ENCODE data around the gene PPP3CA.

The PPP3CA gene

DNA sequence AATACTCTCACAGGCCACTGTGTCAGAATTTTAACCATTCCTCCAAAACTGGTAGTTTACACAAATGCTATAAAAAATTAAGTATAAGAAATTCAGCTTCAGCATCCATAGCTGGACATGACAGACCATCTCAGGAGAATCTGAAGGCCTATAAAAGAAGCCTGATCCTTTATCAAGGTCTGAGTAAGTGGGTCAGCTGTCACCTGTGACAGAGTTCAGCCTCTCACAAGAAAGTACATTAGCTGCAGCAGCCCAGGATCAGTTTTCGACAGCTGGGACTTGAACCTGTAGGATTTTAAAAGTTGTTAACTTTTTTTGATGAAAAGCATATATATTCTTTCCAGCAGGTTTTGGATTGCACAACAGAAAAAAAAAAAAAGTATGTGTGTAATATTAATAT is 60.7 kb downstream of the PPP3CA start:
- DNase-seq: no peak

GRCh38 chr4:101285985-101286384 is 61.3 kb downstream of the PPP3CA start:
- DNase-seq: no peak

- no peak for DNase-seq
Observed at GRCh38 chr4:101284546-101284945, 62.8 kb downstream of the PPP3CA start.

DNA sequence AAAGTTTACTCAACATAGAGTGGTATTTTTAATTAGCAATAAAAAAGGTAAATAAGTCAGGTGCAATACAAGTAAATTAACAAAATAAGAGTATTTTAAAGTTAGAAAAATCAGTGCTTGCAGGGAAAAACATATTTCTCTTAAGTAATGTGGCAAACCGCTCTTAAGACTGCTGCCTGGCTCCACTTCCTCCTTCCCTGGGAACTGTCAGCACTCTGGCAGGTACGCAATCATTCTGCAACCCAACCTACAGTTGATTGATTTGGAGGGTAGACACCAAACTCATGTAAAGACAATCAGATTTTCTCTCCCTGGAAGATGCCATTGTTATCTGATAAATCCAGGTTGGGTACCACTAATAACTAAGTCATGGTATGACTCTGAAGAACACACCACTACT is 63.9 kb downstream of the PPP3CA start:
- DNase-seq: no peak

GRCh38 chr4:101282076-101282844 is 65.1 kb downstream of the PPP3CA start:
- DNase-seq: no peak

- DNase-seq: no peak
Observed at GRCh38 chr4:101280866-101281600, 66.3 kb downstream of the PPP3CA start.

DNA sequence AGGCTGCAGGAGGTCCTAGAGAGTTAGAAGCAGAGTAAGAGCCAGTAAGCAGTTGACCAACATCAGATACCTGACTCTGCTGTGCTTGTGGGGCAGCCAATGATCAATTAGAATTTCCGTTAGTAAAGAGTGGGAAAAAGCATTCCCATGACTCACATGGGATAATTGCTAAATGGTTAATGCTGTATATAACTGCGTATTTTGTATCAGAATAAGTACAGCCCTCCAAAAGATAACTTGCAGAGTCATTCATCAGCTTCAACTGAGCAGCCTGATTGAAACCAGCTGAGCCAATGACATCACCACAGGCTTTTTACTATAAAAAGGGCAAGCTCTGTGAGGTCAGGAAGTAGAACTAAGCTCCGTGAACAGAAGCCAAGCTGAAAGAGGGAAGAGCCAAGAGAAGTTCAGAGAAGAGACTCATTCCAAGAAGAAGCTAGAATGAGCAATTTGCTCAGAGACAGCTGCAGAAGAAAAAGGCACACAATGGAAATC is 67.9 kb downstream of the PPP3CA start:
- peak; percentile 22 for DNase-seq

DNA sequence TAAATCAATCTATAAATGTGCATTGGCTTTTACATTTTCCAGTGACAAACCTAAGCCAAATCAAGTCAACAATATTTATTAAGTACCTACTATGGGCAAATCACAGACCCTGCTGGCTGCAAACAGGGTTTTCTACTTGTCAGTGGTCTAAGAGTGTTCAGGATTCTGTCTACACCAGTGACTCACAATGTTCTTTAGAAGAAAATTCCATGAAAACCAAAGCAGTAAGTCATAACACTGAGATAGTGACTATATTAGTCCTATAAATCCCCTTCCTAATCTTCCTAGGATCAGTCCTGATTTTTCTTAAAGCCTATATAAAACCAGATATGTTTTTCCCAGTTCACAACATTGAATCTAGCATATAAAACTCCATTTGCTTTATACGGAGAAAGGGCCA is 69.7 kb downstream of the PPP3CA start:
- DNase-seq: no peak

DNA sequence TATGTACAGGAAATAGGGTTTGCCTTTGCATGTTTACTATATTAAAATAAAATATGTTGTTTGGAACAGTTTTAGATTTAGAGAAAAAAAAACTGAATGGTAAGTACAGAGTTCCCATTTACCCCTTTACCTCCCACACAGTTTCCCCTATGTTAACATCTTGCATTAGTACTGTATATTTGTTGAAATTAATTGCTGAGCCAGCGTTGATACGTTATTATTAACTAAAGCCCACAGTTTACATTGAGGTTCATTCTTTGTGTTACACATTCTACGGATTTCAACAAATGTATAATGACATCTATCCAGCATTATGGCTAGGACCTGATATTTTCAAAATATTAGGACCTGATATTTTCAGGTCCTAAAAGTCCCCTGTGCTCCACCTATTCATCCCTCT is 70.7 kb downstream of the PPP3CA start:
- DNase-seq: no peak

DNA sequence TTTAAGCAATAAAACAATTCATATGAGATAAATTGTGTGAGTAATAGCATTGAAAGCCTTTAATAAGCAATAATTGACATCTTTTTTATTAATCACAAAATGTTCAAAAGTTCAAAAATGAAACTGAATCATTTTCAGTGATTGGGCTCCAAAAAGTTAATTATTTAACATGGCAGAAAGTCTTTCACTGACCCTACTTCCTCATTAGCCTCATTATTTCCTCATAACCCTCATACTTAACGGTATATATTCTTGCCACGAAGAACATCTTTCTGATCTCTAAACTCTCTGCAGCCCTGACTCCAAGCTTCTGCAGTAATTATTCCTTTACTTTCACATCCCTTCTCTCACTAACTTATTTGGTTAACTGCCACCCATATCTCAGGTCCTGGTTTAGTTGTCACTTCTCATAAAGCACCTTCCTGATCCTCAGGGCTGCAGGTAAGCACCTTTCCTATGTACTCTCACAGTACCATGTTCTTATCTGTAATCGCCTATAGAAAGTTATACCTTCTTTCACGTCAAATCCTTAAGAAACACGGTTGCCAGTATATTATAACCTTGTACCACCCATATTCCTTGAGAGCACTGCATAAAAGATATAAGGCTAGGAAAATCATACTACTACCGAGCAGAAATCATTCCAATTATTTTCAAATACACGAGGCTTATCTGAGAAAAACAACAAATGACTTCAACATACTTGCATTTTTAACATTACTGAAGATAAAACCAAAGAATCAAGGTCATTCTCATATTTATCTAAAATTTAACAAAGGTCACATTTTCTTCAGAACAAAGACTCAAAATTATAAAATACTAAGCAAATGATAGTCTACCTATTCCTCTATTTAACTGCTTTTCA is 72.2 kb downstream of the PPP3CA start:
- DNase-seq: no peak

DNA sequence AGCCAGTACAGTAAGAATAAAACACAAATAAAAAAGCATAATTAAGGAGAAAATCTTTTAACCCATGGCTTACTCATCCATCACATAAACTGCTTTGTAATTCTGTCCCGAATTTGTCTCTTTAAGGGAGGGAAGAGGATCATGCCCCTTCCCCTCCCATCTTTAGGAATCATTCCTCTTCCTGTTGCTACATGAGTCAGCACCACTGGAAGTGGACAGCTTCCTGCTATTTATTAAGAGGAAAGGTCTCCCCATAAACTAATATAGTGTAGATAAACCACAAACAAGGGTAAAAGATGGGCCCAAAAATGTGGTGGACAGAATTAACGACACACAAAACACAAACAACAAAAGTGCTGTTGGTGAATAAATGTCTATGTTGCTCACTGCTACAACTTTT is 75.8 kb downstream of the PPP3CA start:
- no peak for DNase-seq

- no peak for DNase-seq
Observed at GRCh38 chr4:101269682-101270081, 77.6 kb downstream of the PPP3CA start.

DNA sequence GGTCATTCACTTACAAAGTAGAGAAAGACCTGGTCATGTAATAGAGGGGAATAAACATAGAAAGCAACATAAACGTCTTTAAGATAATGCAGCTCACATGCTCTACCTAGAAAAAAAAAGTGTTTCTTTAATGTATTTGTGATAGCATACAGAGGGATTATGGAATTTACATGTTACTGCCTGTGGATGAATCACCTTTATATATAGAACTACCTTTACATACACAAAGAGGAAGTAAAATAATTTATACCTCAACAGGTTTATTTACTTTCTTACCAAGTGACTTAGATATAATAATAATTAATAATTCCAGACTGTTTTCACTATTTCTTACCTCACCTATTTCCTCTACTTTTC is 81.5 kb downstream of the PPP3CA start:
- no peak for DNase-seq

DNA sequence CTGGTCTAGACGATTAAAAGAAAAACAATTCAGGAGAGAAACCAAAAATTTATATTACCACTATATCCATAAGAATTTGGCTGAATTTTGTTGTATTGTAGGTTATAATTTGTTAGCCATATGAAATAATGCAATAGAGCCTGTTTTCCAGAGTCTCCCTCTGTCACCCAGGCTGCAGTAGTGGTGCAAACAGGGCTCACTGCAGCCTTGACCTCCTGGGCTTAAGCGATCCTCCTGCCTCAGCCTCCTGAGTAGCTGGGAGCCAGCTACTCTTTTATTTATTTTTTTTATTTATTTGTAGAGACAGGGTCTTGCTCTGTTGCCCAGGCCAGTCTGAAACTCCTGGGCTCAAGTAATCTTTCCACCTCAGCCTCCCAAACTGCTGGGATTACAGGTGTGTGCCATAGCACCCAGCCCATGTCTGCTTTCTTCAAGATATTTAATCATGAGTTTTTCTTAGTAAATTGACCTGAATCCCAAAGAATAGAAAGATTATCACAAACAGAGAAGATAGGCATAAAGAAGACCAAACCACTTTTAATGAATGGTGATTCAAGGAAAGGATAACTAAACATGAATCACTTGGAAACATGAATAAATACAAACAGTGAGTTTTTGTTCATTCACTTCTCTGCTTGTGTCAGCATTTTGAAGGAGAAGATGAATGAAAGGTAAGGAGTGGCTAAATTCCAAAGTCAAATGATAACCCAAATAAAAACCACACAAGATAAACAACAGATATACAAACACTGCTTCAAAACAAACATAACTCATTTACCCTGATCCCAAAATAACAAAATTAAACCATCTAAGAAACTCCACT is 82.1 kb downstream of the PPP3CA start:
- no peak for DNase-seq

DNA sequence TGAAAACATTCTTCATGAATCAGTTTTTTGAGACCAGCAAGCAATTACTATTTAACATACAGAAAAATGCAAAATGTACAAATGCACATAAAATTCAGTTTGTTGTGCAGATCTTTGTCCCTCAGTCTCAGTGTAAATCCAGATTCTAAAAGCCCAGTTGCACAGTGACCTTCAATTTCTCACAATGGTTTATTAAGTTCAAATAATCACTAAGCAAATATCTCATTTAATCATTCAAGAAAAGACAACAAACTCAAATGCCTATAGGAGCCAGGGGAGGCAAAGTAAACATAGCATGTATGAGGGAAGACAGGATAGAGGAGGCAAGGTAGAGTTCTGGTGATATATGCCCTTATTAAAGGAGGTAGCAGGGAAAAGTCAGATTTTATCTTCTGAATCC is 82.8 kb downstream of the PPP3CA start:
- DNase-seq: no peak

DNA sequence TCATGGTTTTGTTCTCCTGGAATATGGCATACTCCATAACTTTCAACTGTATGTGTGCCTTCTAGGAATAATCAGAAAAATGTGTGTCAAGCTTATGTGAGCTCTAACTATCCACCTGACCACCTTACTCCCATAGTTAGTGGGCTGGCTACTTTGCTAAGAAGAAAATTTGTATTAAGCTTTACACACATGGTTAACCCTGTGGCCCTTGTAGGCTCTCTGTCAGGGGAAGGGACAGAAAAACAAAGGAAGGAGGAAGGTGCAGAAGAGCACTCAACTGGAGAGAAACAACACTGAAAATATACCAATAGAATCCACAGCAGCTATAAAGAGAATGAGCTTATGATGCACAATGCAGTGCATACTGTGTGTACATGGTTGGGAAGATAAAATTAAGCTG is 84.6 kb downstream of the PPP3CA start:
- DNase-seq: no peak

DNA sequence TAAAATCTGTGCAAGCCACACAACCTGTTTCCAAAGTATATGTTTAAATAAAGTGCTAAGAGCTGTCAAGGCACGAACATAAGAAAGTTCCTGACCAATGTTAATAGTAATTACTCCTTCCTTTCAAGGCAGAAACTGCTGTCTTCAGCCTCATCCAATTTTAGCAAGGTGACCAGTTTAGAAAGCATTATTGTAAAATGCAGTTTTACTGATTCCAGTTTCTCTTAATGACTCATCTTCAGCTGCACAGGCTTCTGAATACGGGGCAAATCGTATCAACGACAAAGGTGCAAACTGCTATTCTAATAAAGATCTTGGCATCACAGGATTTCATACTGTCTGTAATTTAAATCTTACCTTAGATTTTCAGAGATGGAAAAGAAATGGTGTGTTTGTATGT is 87.5 kb downstream of the PPP3CA start:
- DNase-seq: peak; percentile 44

- no peak for DNase-seq
Observed at GRCh38 chr4:101258883-101259282, 88.4 kb downstream of the PPP3CA start.

DNA sequence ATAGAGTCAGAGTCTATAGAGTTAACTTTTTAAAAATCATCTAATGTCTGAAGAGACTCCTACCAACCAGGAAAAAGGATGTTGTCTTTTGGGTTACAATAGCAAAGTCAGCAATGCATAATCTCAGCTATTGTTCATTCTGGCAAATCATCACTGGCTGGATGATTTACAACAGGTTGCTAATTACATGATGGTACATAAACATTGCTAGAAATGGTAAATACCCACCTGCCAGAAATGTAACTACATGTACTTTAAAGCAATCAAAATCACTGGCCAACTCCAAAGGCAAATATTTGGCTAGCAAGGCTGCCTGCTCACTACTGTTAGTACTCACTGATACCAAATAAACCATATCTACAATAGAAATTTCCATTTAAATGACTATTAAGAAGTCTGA is 91.1 kb downstream of the PPP3CA start:
- DNase-seq: no peak

GRCh38 chr4:101254776-101255175 is 92.5 kb downstream of the PPP3CA start:
- no peak for DNase-seq

DNA sequence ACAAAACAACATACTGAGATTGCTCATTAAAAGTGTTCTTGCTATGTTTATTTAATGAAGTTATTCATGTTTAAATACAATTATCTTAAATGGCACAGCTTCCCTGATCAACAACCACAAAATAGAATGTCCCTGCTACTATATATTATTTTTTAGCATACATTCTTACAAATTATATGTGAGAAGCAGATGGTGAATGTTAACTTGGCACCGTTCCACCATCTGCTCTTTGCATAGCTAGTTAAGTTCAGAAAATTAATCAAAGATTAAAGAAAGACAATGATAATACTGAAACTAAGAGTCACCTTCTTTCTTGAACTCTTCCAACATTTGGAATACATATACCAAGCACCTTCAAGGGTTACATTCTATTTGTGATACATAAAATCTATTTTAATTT is 94.2 kb downstream of the PPP3CA start:
- DNase-seq: no peak

DNA sequence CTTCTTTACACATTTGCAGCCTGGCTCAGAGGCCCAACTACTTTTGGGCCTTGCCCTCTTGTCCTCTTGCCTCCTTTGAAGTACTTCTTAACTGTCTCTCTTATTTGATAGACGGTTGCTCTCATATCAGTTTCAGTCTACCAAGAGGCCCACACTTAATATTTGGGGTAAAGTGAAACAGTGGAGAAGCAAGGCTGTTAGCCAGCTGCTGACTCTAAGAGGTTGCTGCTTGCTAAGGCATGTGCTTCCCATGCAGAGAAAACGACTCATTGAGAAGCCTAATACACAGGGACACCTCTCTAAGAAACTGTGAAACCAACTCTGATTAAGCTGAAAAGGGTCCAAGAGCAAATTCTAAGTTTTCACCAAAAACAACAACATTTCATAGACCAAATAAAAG is 94.6 kb downstream of the PPP3CA start:
- DNase-seq: no peak

DNA sequence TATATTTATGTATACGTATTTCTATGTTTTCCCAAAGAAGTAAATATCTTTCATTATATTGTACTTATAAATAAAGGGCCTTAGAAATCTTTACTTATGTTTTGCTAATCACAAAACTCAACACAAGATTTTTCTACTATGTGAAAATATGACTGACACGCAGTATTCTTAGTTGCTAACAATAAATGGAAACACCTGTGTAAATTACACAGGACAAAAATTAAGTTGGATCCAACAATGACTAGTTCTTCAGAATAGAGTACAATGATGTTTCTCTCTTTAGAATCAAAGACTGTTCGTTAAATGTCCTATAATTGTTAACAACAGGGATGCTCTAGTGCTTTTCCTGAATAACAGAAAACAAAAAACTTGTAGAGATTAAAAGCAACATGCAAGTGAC is 96.1 kb downstream of the PPP3CA start:
- DNase-seq: no peak
